ENCODE results near the gene PIGO.

The PIGO gene

GRCh38 chr9:35067056-35067455 is 29.3 kb downstream of the PIGO start:
- no peak for TF ChIP-seq CTCF (IDR thresholded peaks at IDR 0.05; ENCODE audit: low read depth, low read length, missing control alignments)
- in situ Hi-C loops (cut with HindIII; ENCODE audit: low sequenced_read_pairs): no loop called here
- no peak overlapping the region for H3K4me3 ChIP-seq (ENCODE audit: low read depth, low read length)
- no peak for DNase-seq (ENCODE audit: low read depth)

- no peak for DNase-seq (ENCODE audit: low read depth)
- no peak overlapping the region for H3K4me3 ChIP-seq (ENCODE audit: low read depth, low read length)
- no peak for TF ChIP-seq CTCF (IDR thresholded peaks at IDR 0.05; ENCODE audit: low read depth, low read length, missing control alignments)
- in situ Hi-C loops (cut with HindIII; ENCODE audit: low sequenced_read_pairs): no loop called here
These were observed 35.7 kb downstream of the PIGO start for GRCh38 chr9:35060548-35061207.

- no peak for DNase-seq (ENCODE audit: low read depth)
- no peak for TF ChIP-seq CTCF (IDR thresholded peaks at IDR 0.05; ENCODE audit: low read depth, low read length, missing control alignments)
- in situ Hi-C loops (cut with HindIII; ENCODE audit: low sequenced_read_pairs): no loop called here
- no peak overlapping the region for H3K4me3 ChIP-seq (ENCODE audit: low read depth, low read length)
These were observed 37.0 kb downstream of the PIGO start for GRCh38 chr9:35059438-35059837.

- TF ChIP-seq CTCF (IDR thresholded peaks at IDR 0.05; ENCODE audit: low read depth, low read length, missing control alignments): no peak
- in situ Hi-C loops (cut with HindIII; ENCODE audit: low sequenced_read_pairs): no loop called here
- H3K4me3 ChIP-seq (ENCODE audit: low read depth, low read length): no peak overlapping the region
- DNase-seq (ENCODE audit: low read depth): no peak
These were observed 39.1 kb downstream of the PIGO start for GRCh38 chr9:35057271-35057620.

- TF ChIP-seq CTCF (IDR thresholded peaks at IDR 0.05; ENCODE audit: low read depth, low read length, missing control alignments): no peak
- in situ Hi-C loops (cut with HindIII; ENCODE audit: low sequenced_read_pairs): no loop called here
- H3K4me3 ChIP-seq (ENCODE audit: low read depth, low read length): no peak overlapping the region
- no peak for DNase-seq (ENCODE audit: low read depth)
These were observed 39.7 kb downstream of the PIGO start for GRCh38 chr9:35056571-35057270.

GRCh38 chr9:35054871-35055644 is 41.3 kb downstream of the PIGO start:
- no peak for TF ChIP-seq CTCF (IDR thresholded peaks at IDR 0.05; ENCODE audit: low read depth, low read length, missing control alignments)
- DNase-seq (ENCODE audit: low read depth): no peak
- H3K4me3 ChIP-seq (ENCODE audit: low read depth, low read length): no peak overlapping the region
- in situ Hi-C loops (cut with HindIII; ENCODE audit: low sequenced_read_pairs): no loop called here

Data from astrocyte of the cerebellum (primary cell).